ENCODE data around the gene ARHGEF4. TPM values are rescaled to one million over a fixed set of nuclear protein-coding genes. Genes with fewer than 3 reads are reported as not detected.

The ARHGEF4 gene
- total and polyA plus RNA-seq, 7 donors = 1.7 to 32.4 (median 17.2) TPM; not detected in 1

DNA sequence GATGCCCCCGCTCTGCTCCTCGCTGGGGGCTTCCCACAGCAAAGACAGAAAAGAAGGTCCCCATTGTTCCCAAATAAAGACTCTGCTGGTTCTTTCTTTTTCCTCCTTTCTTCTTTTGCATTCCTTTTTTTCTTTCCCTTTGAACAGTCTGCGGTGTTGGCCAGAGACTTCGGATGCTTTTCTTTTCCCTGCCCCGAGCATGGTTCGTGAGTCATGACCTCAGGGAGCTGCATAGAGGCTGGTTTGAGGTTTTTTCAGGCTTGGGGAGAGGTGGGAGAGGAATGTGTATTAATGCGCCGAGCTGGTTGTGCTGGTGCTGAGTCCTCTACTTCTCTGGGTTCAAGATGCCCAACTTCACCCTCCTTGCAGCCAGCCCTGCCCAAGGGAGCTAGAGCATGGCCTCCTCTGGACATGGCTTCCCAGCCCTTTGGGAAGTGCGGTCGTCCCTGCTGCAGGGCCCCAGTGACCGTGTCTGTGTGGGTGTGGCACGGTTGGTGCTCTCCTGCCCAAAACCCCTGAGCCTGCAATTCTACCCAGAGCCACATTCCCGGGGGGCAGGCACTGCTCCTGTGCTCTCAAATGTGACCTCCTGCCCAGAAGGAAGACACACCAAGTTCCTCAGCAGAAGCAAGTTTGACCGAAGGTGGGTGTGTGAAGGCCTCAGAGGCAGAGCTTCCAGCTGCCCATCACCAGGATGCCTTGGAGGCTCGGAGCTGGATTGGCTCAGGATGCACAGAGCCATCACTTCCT, 9.0 kb upstream of the ARHGEF4 start:
- Histone ChIP-seq H3K27me3 (peaks cover 0 to 9% (median 0%) of the 10 kb centered on the region in 3 donors), H3K9me3 (no peaks in the 10 kb centered on the region), H3K4me3 (no peak overlapping the region), H3K4me1 (no peaks in the 10 kb centered on the region), H3K36me3 (no peaks in the 10 kb centered on the region), H3K27ac (no peak overlapping the region)
- no peak for DNase-seq
- intact Hi-C loops (cut with DNase I) = no loop called here
- whole genome bisulfite sequencing, 2 donors = 80 to 83% methylated on average over 15 of the region's 15 CpGs
- TF ChIP-seq POLR2A (IDR thresholded peaks at IDR 0.05) (no peak), POLR2AphosphoS5 (IDR thresholded peaks at IDR 0.05) (no peak), EP300 (IDR thresholded peaks at IDR 0.05) (no peak)
- TF ChIP-seq, protein P1, sequence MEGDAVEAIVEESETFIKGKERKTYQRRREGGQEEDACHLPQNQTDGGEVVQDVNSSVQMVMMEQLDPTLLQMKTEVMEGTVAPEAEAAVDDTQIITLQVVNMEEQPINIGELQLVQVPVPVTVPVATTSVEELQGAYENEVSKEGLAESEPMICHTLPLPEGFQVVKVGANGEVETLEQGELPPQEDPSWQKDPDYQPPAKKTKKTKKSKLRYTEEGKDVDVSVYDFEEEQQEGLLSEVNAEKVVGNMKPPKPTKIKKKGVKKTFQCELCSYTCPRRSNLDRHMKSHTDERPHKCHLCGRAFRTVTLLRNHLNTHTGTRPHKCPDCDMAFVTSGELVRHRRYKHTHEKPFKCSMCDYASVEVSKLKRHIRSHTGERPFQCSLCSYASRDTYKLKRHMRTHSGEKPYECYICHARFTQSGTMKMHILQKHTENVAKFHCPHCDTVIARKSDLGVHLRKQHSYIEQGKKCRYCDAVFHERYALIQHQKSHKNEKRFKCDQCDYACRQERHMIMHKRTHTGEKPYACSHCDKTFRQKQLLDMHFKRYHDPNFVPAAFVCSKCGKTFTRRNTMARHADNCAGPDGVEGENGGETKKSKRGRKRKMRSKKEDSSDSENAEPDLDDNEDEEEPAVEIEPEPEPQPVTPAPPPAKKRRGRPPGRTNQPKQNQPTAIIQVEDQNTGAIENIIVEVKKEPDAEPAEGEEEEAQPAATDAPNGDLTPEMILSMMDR (IDR thresholded peaks at IDR 0.05) = no peak

DNA sequence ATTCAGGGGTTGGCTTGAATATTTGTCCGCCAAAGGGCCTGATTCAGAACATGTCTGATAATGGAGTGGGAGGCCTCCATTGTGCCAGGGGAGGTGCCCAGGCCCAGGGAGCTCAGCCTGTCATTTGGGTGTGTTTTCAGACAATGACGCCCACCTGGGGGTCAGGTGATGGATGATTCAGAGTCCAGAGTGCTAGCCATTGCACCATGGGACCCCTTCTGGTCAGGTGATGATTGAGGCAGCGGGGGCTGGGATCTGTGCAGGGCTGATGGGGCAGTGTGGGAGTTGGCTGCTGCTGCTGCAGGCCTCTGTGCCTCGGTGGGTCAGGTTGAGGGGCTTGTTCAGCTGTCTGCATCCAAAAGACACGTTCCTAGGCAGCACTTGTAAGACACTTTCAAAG, 8.3 kb upstream of the ARHGEF4 start:
- H3K9me3 ChIP-seq = no peaks in the 10 kb centered on the region
- DNase-seq = no peak
- H3K27me3 ChIP-seq = peaks cover 0 to 10% (median 0%) of the 10 kb centered on the region in 3 donors
- H3K4me1 ChIP-seq = no peaks in the 10 kb centered on the region
- no peak for TF ChIP-seq EP300 (IDR thresholded peaks at IDR 0.05)
- TF ChIP-seq POLR2AphosphoS5 (IDR thresholded peaks at IDR 0.05) = no peak
- TF ChIP-seq POLR2A (IDR thresholded peaks at IDR 0.05) = no peak
- TF ChIP-seq, protein P1 (IDR thresholded peaks at IDR 0.05) = no peak
- no peak overlapping the region for H3K4me3 ChIP-seq
- H3K36me3 ChIP-seq = no peaks in the 10 kb centered on the region
- intact Hi-C loops (cut with DNase I) = no loop called here
- no peak overlapping the region for H3K27ac ChIP-seq
- WGBS, 2 donors = 82 to 85% methylated on average over 5 of the region's 5 CpGs

DNA sequence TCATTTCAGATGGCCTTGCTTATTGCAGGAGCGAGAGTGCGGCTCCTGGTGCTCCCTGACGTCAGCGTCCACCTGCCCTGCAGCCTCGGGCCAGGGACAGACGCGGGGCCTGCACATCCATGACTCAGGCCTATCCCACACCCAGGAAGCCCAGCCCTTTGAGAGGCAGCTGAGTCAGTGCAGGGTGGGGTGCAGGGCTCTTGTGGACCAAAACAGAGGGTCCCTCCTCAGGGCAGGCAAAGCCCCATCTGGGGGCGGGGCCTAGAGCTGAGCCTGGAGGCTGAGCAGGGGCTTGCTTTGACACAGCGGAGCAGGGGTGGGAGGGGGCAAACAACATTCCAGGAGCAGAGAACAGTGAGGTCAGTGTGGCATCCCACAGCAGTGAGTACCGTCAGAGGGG, 7.7 kb upstream of the ARHGEF4 start:
- no peaks in the 10 kb centered on the region for H3K9me3 ChIP-seq
- intact Hi-C loops (cut with DNase I) = no loop called here
- H3K27ac ChIP-seq = no peak overlapping the region
- no peaks in the 10 kb centered on the region for H3K36me3 ChIP-seq
- 92 to 94% methylated on average over 10 of the region's 10 CpGs for WGBS, 2 donors
- H3K27me3 ChIP-seq = peaks cover 0 to 10% (median 0%) of the 10 kb centered on the region in 3 donors
- no peak for DNase-seq
- H3K4me3 ChIP-seq = no peak overlapping the region
- H3K4me1 ChIP-seq = no peaks in the 10 kb centered on the region
- TF ChIP-seq EP300 (IDR thresholded peaks at IDR 0.05) = no peak

- 68 to 71% methylated on average over 2 of the region's 2 CpGs for WGBS, 2 donors
- Histone ChIP-seq H3K9me3 (no peaks in the 10 kb centered on the region), H3K4me3 (no peak overlapping the region), H3K27me3 (peaks cover 0 to 18% (median 0%) of the 10 kb centered on the region in 3 donors), H3K27ac (no peak overlapping the region), H3K36me3 (no peaks in the 10 kb centered on the region), H3K4me1 (no peaks in the 10 kb centered on the region)
- intact Hi-C loops (cut with DNase I) = no loop called here
- DNase-seq = no peak
- no peak for TF ChIP-seq EP300 (IDR thresholded peaks at IDR 0.05)
- TF ChIP-seq POLR2AphosphoS5 (IDR thresholded peaks at IDR 0.05) = no peak
- no peak for TF ChIP-seq POLR2A (IDR thresholded peaks at IDR 0.05)
- TF ChIP-seq, protein P1 (IDR thresholded peaks at IDR 0.05) = no peak
These were observed 6.2 kb upstream of the ARHGEF4 start for GRCh38 chr2:130830538-130830937.

- no peak for DNase-seq
- H3K4me3 ChIP-seq = no peak overlapping the region
- 66 to 68% methylated on average over 6 of the region's 6 CpGs for WGBS, 2 donors
- no peaks in the 10 kb centered on the region for H3K36me3 ChIP-seq
- H3K27ac ChIP-seq = no peak overlapping the region
- H3K4me1 ChIP-seq = peaks cover 0 to under 1% (median 0%) of the 10 kb centered on the region in 4 donors
- intact Hi-C loops (cut with DNase I) = no loop called here
- H3K27me3 ChIP-seq = peaks cover 2 to 26% (median 3%) of the 10 kb centered on the region in 3 donors
- TF ChIP-seq EP300 (IDR thresholded peaks at IDR 0.05) (no peak), POLR2A (IDR thresholded peaks at IDR 0.05) (no peak), POLR2AphosphoS5 (IDR thresholded peaks at IDR 0.05) (no peak)
- TF ChIP-seq, protein P1 (IDR thresholded peaks at IDR 0.05) = no peak
- H3K9me3 ChIP-seq = no peaks in the 10 kb centered on the region
These were observed 5.4 kb upstream of the ARHGEF4 start for GRCh38 chr2:130831356-130831755.

All from sigmoid colon (tissue), 7 donors.